ENCODE data around the gene NECAB2.

Gene NECAB2

GRCh38 chr16:83965444-83966152 is 2.4 kb upstream of the NECAB2 start:
- no peak for DNase-seq (ENCODE audit: low read depth in 2 of 3, low spot score in 1 of 3)

GRCh38 chr16:83966153-83966696 is 1.8 kb upstream of the NECAB2 start:
- no peak for DNase-seq (ENCODE audit: low read depth in 2 of 3, low spot score in 1 of 3)

- DNase-seq (ENCODE audit: low read depth in 2 of 3, low spot score in 1 of 3) = no peak
These were observed 953 bp upstream of the NECAB2 start for GRCh38 chr16:83967091-83967490.

- DNase-seq (ENCODE audit: low read depth in 2 of 3, low spot score in 1 of 3) = no peak
These were observed 335 bp downstream of the NECAB2 start for GRCh38 chr16:83968306-83968851.

- DNase-seq (ENCODE audit: low read depth in 2 of 3, low spot score in 1 of 3) = no peak
These were observed 1.0 kb downstream of the NECAB2 start for GRCh38 chr16:83968891-83969649.

- no peak for DNase-seq (ENCODE audit: low read depth in 2 of 3, low spot score in 1 of 3)
These were observed 1.9 kb downstream of the NECAB2 start for GRCh38 chr16:83969771-83970429.

- no peak for DNase-seq (ENCODE audit: low read depth in 2 of 3, low spot score in 1 of 3)
These were observed 2.4 kb downstream of the NECAB2 start for GRCh38 chr16:83970430-83970815.

- DNase-seq (ENCODE audit: low read depth in 2 of 3, low spot score in 1 of 3) = no peak
These were observed 3.4 kb downstream of the NECAB2 start for GRCh38 chr16:83971165-83972130.

GRCh38 chr16:83972256-83973008 is 4.4 kb downstream of the NECAB2 start:
- DNase-seq (ENCODE audit: low read depth in 2 of 3, low spot score in 1 of 3) = no peak

- DNase-seq (ENCODE audit: low read depth in 2 of 3, low spot score in 1 of 3) = no peak
These were observed 5.0 kb downstream of the NECAB2 start for GRCh38 chr16:83973077-83973476.

GRCh38 chr16:83973581-83974385 is 5.7 kb downstream of the NECAB2 start:
- DNase-seq (ENCODE audit: low read depth in 2 of 3, low spot score in 1 of 3) = no peak

- DNase-seq (ENCODE audit: low read depth in 2 of 3, low spot score in 1 of 3) = no peak
These were observed 6.4 kb downstream of the NECAB2 start for GRCh38 chr16:83974475-83974874.

- no peak for DNase-seq (ENCODE audit: low read depth in 2 of 3, low spot score in 1 of 3)
These were observed 7.7 kb downstream of the NECAB2 start for GRCh38 chr16:83975590-83976260.

- no peak for DNase-seq (ENCODE audit: low read depth in 2 of 3, low spot score in 1 of 3)
These were observed 9.2 kb downstream of the NECAB2 start for GRCh38 chr16:83977056-83977815.

- no peak for DNase-seq (ENCODE audit: low read depth in 2 of 3, low spot score in 1 of 3)
These were observed 10.4 kb downstream of the NECAB2 start for GRCh38 chr16:83978401-83978904.

- no peak for DNase-seq (ENCODE audit: low read depth in 2 of 3, low spot score in 1 of 3)
These were observed 11.4 kb downstream of the NECAB2 start for GRCh38 chr16:83979441-83979840.

- no peak for DNase-seq (ENCODE audit: low read depth in 2 of 3, low spot score in 1 of 3)
These were observed 12.8 kb downstream of the NECAB2 start for GRCh38 chr16:83980794-83981193.
